GM20000 (cell line): ENCODE data around the gene TRIM69.
A peak's percentile ranks its signal among the peaks of the same experiment; 100 is the strongest.
"Not testable (repeated sequence)": the region's sequence is repeated elsewhere in the genome, so short reads cannot be mapped to it uniquely, and the experiment has no call there.

Source experiments
- DNase-seq: peaks from one replicate; pipeline ENCODE4 v3.0.0; 2012; ENCODE audit warnings: low spot score
- CTCF ChIP-seq: IDR thresholded peaks from 2 replicates; pipeline ENCODE4 v1.5.1; 2012; ENCODE audit warnings: mild to moderate bottlenecking, control low read depth; ENCODE audit errors: extremely low read depth, missing control alignments

TRIM69 gene

GRCh38 chr15:44727485-44728231 is 8.7 kb upstream of the TRIM69 start:
- DNase-seq, result no peak
- TF ChIP-seq CTCF, result no peak

- not testable (repeated sequence) for DNase-seq
These were observed 8.1 kb upstream of the TRIM69 start for GRCh38 chr15:44728232-44728575.

GRCh38 chr15:44728576-44729407 is 7.5 kb upstream of the TRIM69 start:
- no peak for TF ChIP-seq CTCF
- DNase-seq, result peak; percentile 82

GRCh38 chr15:44729408-44730127 is 6.8 kb upstream of the TRIM69 start:
- no peak for TF ChIP-seq CTCF
- DNase-seq, result no peak

- TF ChIP-seq CTCF, result no peak
- no peak for DNase-seq
These were observed 1.4 kb upstream of the TRIM69 start for GRCh38 chr15:44734839-44735481.

GRCh38 chr15:44735482-44736180 is 697 bp upstream of the TRIM69 start:
- DNase-seq, result no peak
- no peak for TF ChIP-seq CTCF

GRCh38 chr15:44738340-44738984 is 2.1 kb downstream of the TRIM69 start:
- peak; percentile 22 for TF ChIP-seq CTCF
- DNase-seq, result peak; percentile 42

GRCh38 chr15:44739222-44739847 is 3.0 kb downstream of the TRIM69 start:
- not testable (repeated sequence) for DNase-seq

GRCh38 chr15:44743454-44743853 is 7.1 kb downstream of the TRIM69 start:
- DNase-seq, result not testable (repeated sequence)
